ENCODE measurements around the gene SDF2L1. TPM values are rescaled to one million over a fixed set of nuclear protein-coding genes. Genes with fewer than 3 reads are reported as not detected.
A peak's percentile ranks its signal among the peaks of the same experiment; 100 is the strongest.

The SDF2L1 gene
- total and polyA plus RNA-seq, 9 of the 15 experiments (the other 6 are each of a cell fraction or from before 2014, with no cell fraction given) = 15.1 to 989 (median 124) TPM

DNA sequence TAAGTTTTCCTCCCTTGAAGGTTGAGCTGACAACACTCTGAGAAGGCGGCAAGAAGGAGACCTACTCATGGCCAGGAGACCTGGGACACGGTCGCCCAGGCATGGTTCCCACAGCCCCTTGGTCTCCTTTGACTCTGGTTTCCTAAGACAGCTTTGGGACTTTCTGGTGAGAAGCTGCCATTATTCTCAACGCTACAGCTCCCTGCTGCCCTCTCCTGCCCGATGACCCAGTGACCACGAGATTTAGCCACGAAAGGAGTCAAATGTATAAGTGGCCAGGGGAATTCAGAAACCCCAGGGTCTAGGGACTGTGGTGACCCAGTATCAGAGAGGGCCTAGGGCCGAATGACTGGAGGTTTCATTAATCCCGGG lies 699 bp upstream of the SDF2L1 start (continued):
- TF ChIP-seq HDAC6 (IDR thresholded peaks at IDR 0.05; ENCODE audit: low read depth, low read length) (peak; percentile 89; the same call in 1 of the 2 replicates), TBL1XR1 (IDR thresholded peaks at IDR 0.05; ENCODE audit: low read length in 2 of 2) (peak; percentile 47 to 77; a peak in 2 of 4 replicates), MCM2 (IDR thresholded peaks at IDR 0.05; ENCODE audit: low read depth) (no peak), ZFP36 (IDR thresholded peaks at IDR 0.05; ENCODE audit: low read depth, low read length, partially characterized antibody) (peak; percentile 59), TAF7 (tag; IDR thresholded peaks at IDR 0.05) (no peak)

GRCh38 chr22:21642584-21643448 lies 714 bp downstream of the SDF2L1 start:
- DNase-seq (ENCODE audit: extremely low read depth in 1 of 4, low spot score in 3 of 4) (peak; percentile 95 to 98 (median 96)), FAIRE-seq (peak; percentile 65), ATAC-seq (peak; percentile 68)
- H3K9ac ChIP-seq (ENCODE audit: insufficient read depth in 1 of 2, low read depth in 2 of 2, low read length in 2 of 2) = peak overlapping the region; percentile 92 to 97
- peaks cover 31 to 56% of the 10 kb centered on the region in 2 experiments for H3K4me1 ChIP-seq (replicated peaks in 1 of 2; ENCODE audit: control insufficient read depth in 2 of 2, insufficient read depth in 2 of 2, low read length in 2 of 2)
- H3K4me2 ChIP-seq (ENCODE audit: insufficient read depth, low read length) = peak overlapping the region; percentile 95
- in situ Hi-C loops (cut with MboI) = loop anchor here (5.0 to 25.0 kb wide), 3 partner anchors 106 to 506 kb away; no protein-coding TSS in a partner anchor
- H3K79me2 ChIP-seq (ENCODE audit: control insufficient read depth, insufficient read depth, low read length) = peaks cover 41% of the 10 kb centered on the region
- ChIA-PET POLR2A (interaction anchor here (0.5 to 76.8 kb wide), 37 partner anchors 16 to 1531 kb away, joined by 3 to 4622 read pairs (median 4); partner anchors contain the start of genes CCDC116, PPIL2, PPM1F and SDF2L1), CTCF (ENCODE audit: low intra/inter-chr PET ratio) (interaction anchor here (0.6 to 8.8 kb wide), 7 partner anchors 13 to 55 kb away, joined by 3 to 99 read pairs (median 4); partner anchors contain the start of genes CCDC116 and YDJC)
- peak overlapping the region; percentile 59 for H3K4me3 ChIP-seq
- peaks cover 16% of the 10 kb centered on the region for H3K9me1 ChIP-seq (ENCODE audit: control insufficient read depth, insufficient read depth, low read length)
- H3K9me3 ChIP-seq (replicated peaks; ENCODE audit: control insufficient read depth, insufficient read depth, low read depth, low read length) = no peaks in the 10 kb centered on the region
- under 1% methylated on average over 56 of the region's 56 CpGs for WGBS (ENCODE audit: insufficient coverage, low coverage, missing lambda C conversion rate)
- BruUV-seq (replicated peaks) = TSS peak; percentile 68
- peaks cover 38% of the 10 kb centered on the region for H3K36me3 ChIP-seq (ENCODE audit: control insufficient read depth, insufficient read depth, low read length)
- H3K27ac ChIP-seq (ENCODE audit: extremely low read depth, low read depth, low read length) = peak overlapping the region; percentile 83
- H3K27me3 ChIP-seq (ENCODE audit: control insufficient read depth in 2 of 2, insufficient read depth in 2 of 2, low read length in 2 of 2) = no peaks in the 10 kb centered on the region; a peak in 1 of 5 replicates
- intact Hi-C loops (cut with micrococcal nuclease) = loop anchor here (1.0 to 2.0 kb wide), 4 partner anchors 8 to 76 kb away; partner anchors contain the start of gene UBE2L3
- peak overlapping the region; percentile 84 for H2AFZ ChIP-seq (ENCODE audit: low read depth, low read length)
- peaks cover 25% of the 10 kb centered on the region for H4K20me1 ChIP-seq (replicated peaks; ENCODE audit: control insufficient read depth, insufficient read depth, low read length)
- TF ChIP-seq RFX5 (IDR thresholded peaks at IDR 0.05; ENCODE audit: low read depth, low read length) = peak; percentile 62; the same call in 1 of the 2 replicates
- TF ChIP-seq HMGXB4 (CRISPR knock-in tag; IDR thresholded peaks at IDR 0.05) = peak; percentile 91; the same call in 1 of the 2 replicates
- TF ChIP-seq ZBED1 (IDR thresholded peaks at IDR 0.05) = no peak
- no peak for TF ChIP-seq SRSF7 (optimal IDR thresholded peaks at IDR 0.05; ENCODE audit: low read depth, low read length)
- TF ChIP-seq, protein P1, sequence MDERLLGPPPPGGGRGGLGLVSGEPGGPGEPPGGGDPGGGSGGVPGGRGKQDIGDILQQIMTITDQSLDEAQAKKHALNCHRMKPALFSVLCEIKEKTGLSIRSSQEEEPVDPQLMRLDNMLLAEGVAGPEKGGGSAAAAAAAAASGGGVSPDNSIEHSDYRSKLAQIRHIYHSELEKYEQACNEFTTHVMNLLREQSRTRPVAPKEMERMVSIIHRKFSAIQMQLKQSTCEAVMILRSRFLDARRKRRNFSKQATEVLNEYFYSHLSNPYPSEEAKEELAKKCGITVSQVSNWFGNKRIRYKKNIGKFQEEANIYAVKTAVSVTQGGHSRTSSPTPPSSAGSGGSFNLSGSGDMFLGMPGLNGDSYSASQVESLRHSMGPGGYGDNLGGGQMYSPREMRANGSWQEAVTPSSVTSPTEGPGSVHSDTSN (CRISPR knock-in tag; IDR thresholded peaks at IDR 0.05; ENCODE audit: low read depth) = no peak
- TF ChIP-seq, protein P1 (tag; conservative IDR thresholded peaks at IDR 0.05; ENCODE audit: low read depth) = no peak
- TF ChIP-seq RBM17 (IDR thresholded peaks at IDR 0.05; ENCODE audit: borderline replicate concordance, low read depth, low read length) = no peak
- no peak for TF ChIP-seq ARID3B (CRISPR knock-in tag; IDR thresholded peaks at IDR 0.05; ENCODE audit: borderline replicate concordance)
